ENCODE results near the gene SPATA22. TPM values are rescaled to one million over a fixed set of nuclear protein-coding genes. Genes with fewer than 3 reads are reported as not detected.

SPATA22 gene
- polyA plus RNA-seq, 1 donor (not counting 4 experiments of a cell fraction or from before 2014, with no cell fraction given) = not detected

DNA sequence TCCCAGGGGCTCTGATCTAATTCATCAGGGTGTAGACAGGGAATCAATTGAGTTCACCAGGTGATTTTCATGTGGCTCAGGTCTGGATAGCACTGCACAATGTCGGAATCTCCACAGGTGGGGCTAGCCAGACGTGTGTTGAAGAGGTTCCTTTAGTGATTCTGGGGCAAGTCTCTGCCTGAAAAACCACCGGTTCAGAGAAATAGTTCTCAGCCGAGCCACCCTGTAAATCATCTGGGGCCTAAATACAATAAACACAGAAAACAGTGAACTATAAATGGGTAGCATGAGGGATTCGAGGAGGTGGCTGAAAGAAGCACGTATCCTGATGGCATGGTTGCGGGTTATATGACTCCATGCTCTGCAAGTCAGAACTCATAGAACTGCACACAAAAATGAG is 25.5 kb upstream of the SPATA22 start:
- Histone ChIP-seq H3K4me3 (ENCODE audit: control insufficient read depth in 2 of 3, extremely low read depth in 1 of 3, insufficient read depth in 2 of 3, low read depth in 1 of 3, low read length in 3 of 3) (no peak overlapping the region), H3K9ac (ENCODE audit: control insufficient read depth, extremely low read depth, insufficient read depth, low read length) (no peak overlapping the region), H3K9me3 (ENCODE audit: control insufficient read depth, low read depth, low read length) (no peaks in the 10 kb centered on the region), H3K36me3 (ENCODE audit: control insufficient read depth in 2 of 2, extremely low read depth in 1 of 2, insufficient read depth in 2 of 2, low read length in 2 of 2) (no peaks in the 10 kb centered on the region), H3K4me2 (ENCODE audit: control insufficient read depth, extremely low read depth, insufficient read depth, low read depth, low read length) (no peak overlapping the region), H2AFZ (ENCODE audit: control insufficient read depth, low read length) (no peak overlapping the region), H3K9me1 (ENCODE audit: control insufficient read depth, extremely low read depth, insufficient read depth, low read length) (no peaks in the 10 kb centered on the region), H3K4me1 (ENCODE audit: control insufficient read depth, extremely low read depth, insufficient read depth, low read length) (no peaks in the 10 kb centered on the region), H3K79me2 (ENCODE audit: control insufficient read depth, insufficient read depth, low read length) (no peaks in the 10 kb centered on the region), H4K20me1 (ENCODE audit: control insufficient read depth, extremely low read depth, insufficient read depth, low read length) (no peaks in the 10 kb centered on the region), H3K27me3 (ENCODE audit: control insufficient read depth, extremely low read depth, insufficient read depth, low read length) (no peaks in the 10 kb centered on the region), H3K27ac (ENCODE audit: control insufficient read depth, insufficient read depth, low read length) (no peak overlapping the region)
- dilution Hi-C loops (cut with MboI; ENCODE audit: extremely low pct_ligation_motif_present, low sequenced_read_pairs) = no loop called here
- DNase-seq (ENCODE audit: low read depth, low spot score) = no peak
- TF ChIP-seq EZH2 (IDR thresholded peaks at IDR 0.05; ENCODE audit: low read length) = no peak
- TF ChIP-seq, protein P1, sequence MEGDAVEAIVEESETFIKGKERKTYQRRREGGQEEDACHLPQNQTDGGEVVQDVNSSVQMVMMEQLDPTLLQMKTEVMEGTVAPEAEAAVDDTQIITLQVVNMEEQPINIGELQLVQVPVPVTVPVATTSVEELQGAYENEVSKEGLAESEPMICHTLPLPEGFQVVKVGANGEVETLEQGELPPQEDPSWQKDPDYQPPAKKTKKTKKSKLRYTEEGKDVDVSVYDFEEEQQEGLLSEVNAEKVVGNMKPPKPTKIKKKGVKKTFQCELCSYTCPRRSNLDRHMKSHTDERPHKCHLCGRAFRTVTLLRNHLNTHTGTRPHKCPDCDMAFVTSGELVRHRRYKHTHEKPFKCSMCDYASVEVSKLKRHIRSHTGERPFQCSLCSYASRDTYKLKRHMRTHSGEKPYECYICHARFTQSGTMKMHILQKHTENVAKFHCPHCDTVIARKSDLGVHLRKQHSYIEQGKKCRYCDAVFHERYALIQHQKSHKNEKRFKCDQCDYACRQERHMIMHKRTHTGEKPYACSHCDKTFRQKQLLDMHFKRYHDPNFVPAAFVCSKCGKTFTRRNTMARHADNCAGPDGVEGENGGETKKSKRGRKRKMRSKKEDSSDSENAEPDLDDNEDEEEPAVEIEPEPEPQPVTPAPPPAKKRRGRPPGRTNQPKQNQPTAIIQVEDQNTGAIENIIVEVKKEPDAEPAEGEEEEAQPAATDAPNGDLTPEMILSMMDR (optimal IDR thresholded peaks at IDR 0.05 in 1 of 3, IDR thresholded peaks at IDR 0.05 in 1 of 3, conservative IDR thresholded peaks at IDR 0.05 in 1 of 3; ENCODE audit: extremely low read depth in 1 of 3, insufficient read depth in 2 of 3, low read length in 3 of 3) = no peak
- FAIRE-seq = no peak

DNA sequence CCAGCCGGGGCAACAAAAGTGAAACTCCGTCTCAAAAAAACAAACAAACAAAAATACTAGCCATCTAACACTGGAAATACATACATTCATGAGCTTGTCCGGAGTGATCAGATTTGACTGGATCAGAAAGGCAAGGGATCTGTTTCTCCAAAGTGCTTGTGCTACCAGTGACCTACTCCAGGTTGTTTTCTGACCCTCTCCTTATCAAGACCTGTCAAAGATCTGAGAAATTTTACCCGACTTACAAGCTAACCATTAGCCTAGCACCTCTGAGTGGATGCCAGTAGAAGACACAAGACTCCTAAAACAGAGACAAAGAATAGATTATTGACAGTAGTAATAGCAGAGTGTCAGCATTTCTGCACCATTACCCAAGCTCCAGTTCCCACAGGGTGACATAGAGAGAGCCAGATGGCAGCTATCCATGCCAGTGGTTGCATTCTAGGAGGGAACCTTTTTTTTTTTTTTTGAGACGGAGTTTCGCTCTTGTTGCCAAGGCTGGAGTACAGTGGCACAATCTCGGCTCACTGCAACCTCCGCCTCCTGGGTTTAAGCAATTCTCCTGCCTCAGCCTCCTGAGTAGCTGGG is 14.0 kb upstream of the SPATA22 start:
- Histone ChIP-seq H2AFZ (ENCODE audit: control insufficient read depth, low read length) (no peak overlapping the region), H3K27me3 (ENCODE audit: control insufficient read depth, extremely low read depth, insufficient read depth, low read length) (peaks cover 3% of the 10 kb centered on the region), H3K9ac (ENCODE audit: control insufficient read depth, extremely low read depth, insufficient read depth, low read length) (no peak overlapping the region), H3K27ac (ENCODE audit: control insufficient read depth, insufficient read depth, low read length) (no peak overlapping the region), H3K4me1 (ENCODE audit: control insufficient read depth, extremely low read depth, insufficient read depth, low read length) (no peaks in the 10 kb centered on the region), H3K4me2 (ENCODE audit: control insufficient read depth, extremely low read depth, insufficient read depth, low read depth, low read length) (no peak overlapping the region), H3K4me3 (ENCODE audit: control insufficient read depth in 2 of 3, extremely low read depth in 1 of 3, insufficient read depth in 2 of 3, low read depth in 1 of 3, low read length in 3 of 3) (no peak overlapping the region), H3K36me3 (ENCODE audit: control insufficient read depth in 2 of 2, extremely low read depth in 1 of 2, insufficient read depth in 2 of 2, low read length in 2 of 2) (no peaks in the 10 kb centered on the region), H3K9me3 (ENCODE audit: control insufficient read depth, low read depth, low read length) (no peaks in the 10 kb centered on the region), H3K79me2 (ENCODE audit: control insufficient read depth, insufficient read depth, low read length) (no peaks in the 10 kb centered on the region), H4K20me1 (ENCODE audit: control insufficient read depth, extremely low read depth, insufficient read depth, low read length) (no peaks in the 10 kb centered on the region), H3K9me1 (ENCODE audit: control insufficient read depth, extremely low read depth, insufficient read depth, low read length) (no peaks in the 10 kb centered on the region)
- DNase-seq (ENCODE audit: low read depth, low spot score) = no peak
- TF ChIP-seq, protein P1 (optimal IDR thresholded peaks at IDR 0.05 in 1 of 3, IDR thresholded peaks at IDR 0.05 in 1 of 3, conservative IDR thresholded peaks at IDR 0.05 in 1 of 3; ENCODE audit: extremely low read depth in 1 of 3, insufficient read depth in 2 of 3, low read length in 3 of 3) = no peak
- no peak for TF ChIP-seq EZH2 (IDR thresholded peaks at IDR 0.05; ENCODE audit: low read length)
- no peak for FAIRE-seq
- dilution Hi-C loops (cut with MboI; ENCODE audit: extremely low pct_ligation_motif_present, low sequenced_read_pairs) = no loop called here

Measured in keratinocyte (primary cell).